NCI-H2081 (cell line): ENCODE measurements around the gene CNDP2.
"Not testable (repeated sequence)": the region's sequence is repeated elsewhere in the genome, so short reads cannot be mapped to it uniquely, and the experiment has no call there.

ENCODE experiments used
- DNase-seq, 2 experiments: peaks; one replicate each; lab custom pipeline; 2025; lab: John Stamatoyannopoulos, UW

CNDP2 gene

GRCh38 chr18:74500774-74501173 is 4.6 kb downstream of the CNDP2 start:
- DNase-seq: not testable (repeated sequence)

DNA sequence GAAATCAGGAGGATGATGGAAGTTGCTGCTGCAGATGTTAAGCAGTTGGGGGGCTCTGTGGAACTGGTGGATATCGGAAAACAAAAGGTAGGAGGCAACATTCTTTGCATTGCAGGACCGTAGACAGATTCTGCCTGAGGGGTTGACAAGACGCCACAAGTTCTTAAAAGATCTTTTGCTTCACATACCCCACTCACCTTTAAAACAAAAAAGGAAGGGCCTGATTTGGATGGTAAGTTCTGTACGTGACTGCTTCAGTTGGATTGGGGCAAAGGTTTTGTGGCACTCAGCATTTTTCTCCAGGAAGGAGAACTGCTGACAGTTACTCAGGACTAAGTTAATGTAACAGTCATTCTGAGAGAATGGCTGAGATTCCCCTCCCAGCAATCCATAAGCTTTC is 5.2 kb downstream of the CNDP2 start:
- no peak for DNase-seq

- no peak for DNase-seq
Measured at GRCh38 chr18:74503137-74503536, 7.0 kb downstream of the CNDP2 start.

DNA sequence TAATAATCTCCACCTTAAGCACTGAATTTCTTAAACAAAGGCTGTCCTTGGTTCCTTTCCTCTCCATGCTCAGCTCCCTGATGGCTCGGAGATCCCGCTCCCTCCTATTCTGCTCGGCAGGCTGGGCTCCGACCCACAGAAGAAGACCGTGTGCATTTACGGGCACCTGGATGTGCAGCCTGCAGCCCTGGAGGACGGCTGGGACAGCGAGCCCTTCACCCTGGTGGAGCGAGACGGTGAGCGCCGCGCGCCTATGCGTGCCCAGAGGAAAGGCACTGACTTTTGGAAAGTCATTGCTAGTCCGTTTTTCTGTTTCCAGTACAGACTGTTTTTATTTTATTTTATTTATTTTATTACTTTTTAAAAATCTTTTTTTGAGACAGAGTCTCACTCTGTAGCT is 9.6 kb downstream of the CNDP2 start:
- no peak for DNase-seq

DNA sequence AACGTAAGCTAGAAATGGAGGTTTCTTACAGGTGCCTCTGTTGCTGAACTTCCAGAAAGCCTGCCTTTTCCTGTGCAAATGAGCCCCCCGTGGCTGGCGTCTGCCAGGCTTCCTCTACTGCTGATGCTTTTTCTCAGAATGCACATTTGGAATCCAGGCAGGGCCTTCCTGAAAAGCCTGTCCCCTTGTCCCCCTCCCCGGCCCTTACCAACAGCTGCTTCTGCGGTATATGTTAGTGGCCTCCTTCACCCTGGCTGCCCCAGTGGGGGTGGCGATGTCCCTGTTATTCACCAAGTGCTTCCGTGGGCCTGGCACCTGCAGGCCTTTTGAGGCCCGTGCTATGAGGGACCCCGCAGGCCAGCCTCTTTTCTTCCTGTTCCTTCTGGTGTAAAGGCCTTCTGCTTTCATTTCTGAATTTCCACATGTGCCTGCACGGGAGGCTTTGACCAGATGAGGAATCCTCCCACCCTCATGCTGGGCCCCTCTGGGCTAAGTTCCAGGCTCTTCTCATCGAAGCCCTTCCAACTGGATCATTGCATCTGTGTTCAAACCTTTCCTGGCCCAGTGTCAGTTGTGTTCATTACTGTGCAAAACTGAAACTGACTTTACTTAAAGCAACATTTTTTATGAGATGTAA is 10.4 kb downstream of the CNDP2 start:
- DNase-seq: no peak

DNA sequence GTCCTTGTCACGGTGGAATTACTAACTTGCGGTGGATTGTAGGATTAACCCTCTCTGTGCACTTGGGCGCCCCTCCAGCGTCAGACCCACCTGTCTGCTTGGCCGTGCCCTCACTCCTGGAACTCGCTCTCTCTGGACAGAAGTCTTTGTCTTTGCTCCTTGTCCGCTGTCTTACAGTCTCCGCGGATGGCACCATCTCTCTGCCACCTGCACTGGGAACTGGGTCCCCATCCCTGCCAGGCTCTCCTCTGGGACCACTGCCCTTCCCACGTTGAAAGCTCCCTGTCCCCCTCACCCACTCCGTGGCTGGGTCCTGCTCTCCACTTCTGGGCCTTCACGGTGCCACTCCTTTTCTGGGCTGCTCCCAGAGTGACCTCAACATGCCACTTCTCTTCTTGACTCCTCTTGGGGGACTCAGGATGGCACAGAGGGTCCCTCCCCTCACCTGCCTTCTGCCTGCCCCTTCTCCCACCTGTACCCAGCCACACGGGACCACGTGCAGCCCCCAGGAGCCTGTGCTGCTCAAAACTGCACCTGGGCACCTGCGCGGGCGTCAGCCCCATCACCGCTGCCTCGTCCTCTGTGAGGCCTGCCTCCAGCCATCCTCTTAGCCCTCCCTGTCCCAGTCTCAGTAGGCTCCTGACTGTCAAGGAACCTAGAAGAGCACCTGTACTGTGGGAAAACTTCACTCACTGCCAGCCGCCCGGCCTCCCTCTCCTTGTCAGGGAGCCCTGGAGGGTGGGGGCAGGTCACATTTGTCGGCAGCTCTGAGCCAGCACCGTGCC is 11.1 kb downstream of the CNDP2 start:
- no peak for DNase-seq

DNA sequence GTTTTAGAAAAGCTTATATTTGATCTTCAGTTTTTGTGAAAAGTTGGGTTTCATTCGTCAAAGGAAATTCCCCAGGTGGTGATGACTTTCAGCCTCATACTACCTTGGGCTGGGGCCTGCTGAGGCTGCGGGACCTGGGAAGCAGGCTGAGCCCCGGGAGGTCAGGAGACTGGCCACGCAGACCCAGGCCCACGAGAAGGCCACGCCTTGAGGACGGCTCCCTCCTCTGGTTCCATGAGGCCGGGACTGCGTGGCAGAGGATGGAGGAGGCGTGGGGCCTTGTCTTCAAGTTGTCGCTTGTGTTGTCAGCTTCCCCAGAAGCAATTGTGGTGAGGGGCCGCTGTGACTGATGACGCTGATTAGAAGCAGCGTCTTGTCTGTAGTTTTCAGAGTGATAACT is 11.8 kb downstream of the CNDP2 start:
- DNase-seq: no peak

- DNase-seq: no peak
Measured at GRCh38 chr18:74508366-74508765, 12.2 kb downstream of the CNDP2 start.

DNA sequence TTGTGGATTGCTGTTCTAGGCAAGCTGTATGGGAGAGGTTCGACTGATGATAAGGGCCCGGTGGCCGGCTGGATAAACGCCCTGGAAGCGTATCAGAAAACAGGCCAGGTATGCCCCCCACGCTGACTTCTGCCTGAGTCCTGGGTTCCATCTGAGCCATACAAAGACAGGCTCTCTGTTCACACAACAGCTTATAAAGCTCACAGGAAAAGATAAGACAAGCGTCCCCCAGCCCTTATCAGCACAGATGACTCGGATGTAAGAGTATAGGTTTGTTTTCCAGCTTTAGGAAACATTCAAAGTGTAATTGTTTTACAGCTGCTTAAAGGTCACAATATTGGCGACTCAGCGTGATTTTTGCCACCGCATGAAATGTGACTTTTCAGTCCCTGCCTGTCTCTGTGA is 12.7 kb downstream of the CNDP2 start:
- DNase-seq: no peak

DNA sequence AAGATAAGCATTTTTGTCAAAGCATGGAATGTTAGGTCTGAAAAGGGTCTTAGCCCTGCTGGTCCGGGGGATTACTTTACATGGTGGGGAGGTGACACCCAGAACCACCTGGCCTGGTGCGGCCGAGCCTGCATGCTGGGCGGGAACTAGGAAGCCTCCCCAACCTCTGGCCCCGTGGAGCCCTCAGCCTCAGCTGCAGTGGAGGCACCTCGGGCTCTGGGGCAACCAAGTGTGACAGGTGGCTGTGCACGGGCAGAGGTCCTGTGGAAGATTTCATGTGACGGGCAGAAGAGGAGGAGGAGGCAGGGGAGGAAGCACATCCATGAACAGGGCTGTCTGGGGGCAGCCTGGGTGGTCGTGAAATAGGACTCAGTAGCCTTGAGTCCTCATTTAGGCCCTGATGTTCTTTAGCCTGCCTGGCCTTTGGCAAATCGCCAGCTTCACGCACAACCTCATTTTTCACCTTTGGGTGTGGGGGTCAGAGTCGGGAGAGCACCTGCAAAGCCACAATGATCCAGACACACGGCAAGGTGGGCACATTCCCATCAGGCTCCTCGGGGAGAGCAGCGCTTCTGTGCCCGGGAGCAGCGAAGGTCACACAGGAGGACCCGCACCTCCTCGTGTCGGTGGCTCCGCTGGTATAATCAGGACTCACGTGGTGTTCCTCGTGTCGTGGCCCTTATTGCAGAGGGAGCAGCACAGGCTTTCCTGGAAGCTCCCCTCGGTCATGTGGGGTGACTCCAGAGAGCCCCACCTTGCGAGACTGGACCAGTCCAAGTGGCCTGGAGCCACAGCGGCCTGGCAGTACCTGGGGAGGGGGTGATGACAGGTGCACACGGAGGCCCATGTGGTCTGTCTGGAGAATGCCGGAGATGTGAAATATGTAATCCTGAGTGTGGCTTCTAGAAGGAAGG is 13.9 kb downstream of the CNDP2 start:
- DNase-seq: no peak

DNA sequence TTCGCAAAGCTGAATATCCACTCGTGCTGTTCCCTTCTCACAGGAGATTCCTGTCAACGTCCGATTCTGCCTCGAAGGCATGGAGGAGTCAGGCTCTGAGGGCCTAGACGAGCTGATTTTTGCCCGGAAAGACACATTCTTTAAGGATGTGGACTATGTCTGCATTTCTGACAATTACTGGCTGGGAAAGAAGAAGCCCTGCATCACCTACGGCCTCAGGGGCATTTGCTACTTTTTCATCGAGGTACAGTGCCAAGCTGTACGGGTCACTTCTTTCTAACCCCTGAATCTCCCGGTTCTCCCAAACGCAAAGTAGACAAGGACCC is 14.6 kb downstream of the CNDP2 start:
- no peak for DNase-seq

GRCh38 chr18:74511823-74512222 is 15.7 kb downstream of the CNDP2 start:
- no peak for DNase-seq

DNA sequence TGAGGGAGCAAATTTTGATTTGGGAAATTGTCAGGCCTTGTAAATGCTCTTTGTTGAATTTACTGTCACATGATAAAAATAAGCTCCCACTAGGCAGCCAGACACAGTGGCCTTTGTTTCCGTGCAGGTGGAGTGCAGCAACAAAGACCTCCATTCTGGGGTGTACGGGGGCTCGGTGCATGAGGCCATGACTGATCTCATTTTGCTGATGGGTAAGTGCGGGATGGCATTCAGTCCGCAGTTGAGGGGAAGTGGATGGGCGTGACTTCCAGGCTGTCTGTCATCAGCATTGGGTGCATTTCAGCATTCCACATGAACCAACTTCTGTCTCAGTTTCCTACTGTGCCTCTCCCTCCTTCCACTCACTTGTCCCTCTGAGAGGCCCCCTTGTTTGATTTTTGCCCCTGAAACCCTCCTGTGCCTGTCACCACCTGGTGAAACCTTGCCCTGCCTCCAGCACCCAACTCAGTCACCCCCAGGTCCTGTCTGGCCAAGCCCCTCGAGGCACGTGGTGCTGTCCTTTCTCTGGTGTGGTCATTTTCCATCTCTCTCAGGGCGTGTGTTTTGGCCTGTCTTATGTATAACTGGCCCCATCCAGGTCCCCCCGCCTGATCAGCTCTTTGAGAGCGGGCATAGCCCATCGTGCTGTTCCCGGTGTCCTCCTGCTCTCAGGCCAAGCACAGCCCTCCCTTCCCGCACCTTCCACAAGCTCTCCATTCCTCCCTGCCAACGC is 16.3 kb downstream of the CNDP2 start:
- DNase-seq: no peak

GRCh38 chr18:74513149-74513882 is 17.2 kb downstream of the CNDP2 start:
- DNase-seq: no peak

GRCh38 chr18:74513883-74514205 is 17.7 kb downstream of the CNDP2 start:
- DNase-seq: no peak

- DNase-seq: no peak
Measured at GRCh38 chr18:74514860-74515495, 18.8 kb downstream of the CNDP2 start.

GRCh38 chr18:74515620-74516231 is 19.6 kb downstream of the CNDP2 start:
- DNase-seq: no peak

DNA sequence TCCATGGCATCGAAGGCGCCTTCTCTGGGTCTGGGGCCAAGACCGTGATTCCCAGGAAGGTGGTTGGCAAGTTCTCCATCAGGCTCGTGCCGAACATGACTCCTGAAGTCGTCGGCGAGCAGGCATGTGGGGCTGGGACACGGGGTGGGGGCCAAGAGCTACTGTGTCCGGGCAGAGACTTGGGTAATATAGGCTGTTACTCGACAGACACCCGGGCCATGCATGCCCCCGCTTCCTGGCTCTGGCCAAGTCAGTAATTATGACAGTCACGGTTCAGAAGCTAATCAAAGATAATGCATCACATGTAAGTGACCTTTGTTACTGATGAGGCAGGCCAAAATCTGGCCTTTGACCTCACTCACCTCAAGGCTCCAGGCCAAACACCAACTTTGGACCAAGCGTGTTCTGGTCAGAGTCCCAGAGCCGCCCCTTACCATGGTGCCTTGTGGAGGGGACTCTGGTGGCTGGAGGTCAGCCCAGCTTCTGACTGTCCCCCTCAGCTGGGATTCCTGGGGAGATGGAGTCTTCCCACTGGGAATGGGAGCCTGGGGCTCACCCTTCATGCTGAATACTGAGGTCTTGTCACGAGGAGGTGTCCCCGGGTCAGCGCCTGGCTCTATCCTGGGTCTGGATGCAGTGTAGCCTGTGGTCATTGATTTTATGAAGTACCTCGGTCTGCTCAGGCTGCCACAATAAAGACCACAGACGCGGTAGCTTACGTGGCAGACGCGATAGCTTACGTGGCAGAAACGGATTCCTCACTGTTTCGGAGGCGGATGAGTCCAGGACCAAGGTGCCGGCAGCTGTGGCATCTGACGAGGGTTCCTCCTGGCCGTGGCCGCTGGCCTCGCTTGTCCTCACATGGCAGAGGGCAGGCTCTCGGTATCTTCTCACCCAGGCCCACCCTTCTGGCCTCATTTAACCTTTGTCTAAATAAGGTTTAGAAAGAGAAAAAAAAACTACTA is 20.4 kb downstream of the CNDP2 start:
- DNase-seq: no peak

- no peak for DNase-seq
Measured at GRCh38 chr18:74517236-74517630, 21.1 kb downstream of the CNDP2 start.
